HCT116 (cell line): ENCODE measurements around the gene KIN. TPM values are rescaled to one million over a fixed set of nuclear protein-coding genes. Genes with fewer than 3 reads are reported as not detected.
A peak's percentile ranks its signal among the peaks of the same experiment; 100 is the strongest.

Source experiments
- ATAC-seq: fragments of 200-7000 bp; cut with Tn5 transposase; 2 replicates; pipeline ENCODE4 v1.9.1; 2020; ENCODE audit warnings: mild to moderate bottlenecking, moderate library complexity
- BruUV-seq: library from RNA; stranded (reverse); fragments of 400-500 nt; replicated peaks from 2 replicates; lab custom pipeline; 2021; lab: Mats Ljungman, UMichigan
- CTCF ChIA-PET: fragments of 300-600 bp; sonication (Branson Sonifier 250); formaldehyde crosslinking; loops from one replicate; lab custom pipeline; 2021; ENCODE audit warnings: antibody characterized with exemption; lab: Charles Lee
- POLR2A ChIA-PET: fragments of 300-600, 350-600 bp; sonication (Branson Sonifier 250); formaldehyde crosslinking; loops from one replicate; lab custom pipeline; 2021; ENCODE audit warnings: antibody characterized with exemption; lab: Charles Lee
- RAD21 ChIA-PET, 2 experiments: fragments of 300-600 bp; sonication (Branson Sonifier 250); formaldehyde crosslinking; loops; one replicate each; lab custom pipeline; 2023; ENCODE audit warnings: low total read pairs in 2 of 2; ENCODE audit not compliant: uncharacterized antibody in 2 of 2, unreplicated experiment in 2 of 2, low non-redundant PET in 1 of 2; lab: Charles Lee
- DNase-seq: peaks from one replicate; pipeline ENCODE4 v3.0.0-alpha.2; 2010; ENCODE audit warnings: low read depth, low spot score
- H2AFZ ChIP-seq: fragments of 200-600 bp; shearing (Covaris generic), sonication (generic); 2 replicates; pipeline ENCODE4 v1.6.1; 2017; ENCODE audit warnings: low read depth, mixed run types, mixed read lengths, antibody characterized with exemption, low read length; ENCODE audit not compliant: poor library complexity, severe bottlenecking
- H3K27ac ChIP-seq: 2 replicates; pipeline ENCODE4 v1.5.1; 2012; ENCODE audit warnings: low read depth, low read length
- H3K27me3 ChIP-seq: fragments of 200-600 bp; sonication (generic); 2 replicates; pipeline ENCODE4 v1.6.1; 2016; ENCODE audit warnings: mixed run types, low read length, mixed read lengths; ENCODE audit not compliant: insufficient read depth
- H3K36me3 ChIP-seq, 2 experiments: fragments of 200-500 bp in 1 of 2; fragments of 200-600 bp in 1 of 2; sonication (Bioruptor generic) in 1 of 2; sonication (generic) in 1 of 2; 2 replicates each; pipeline versions ENCODE4 v1.5.1 to v1.6.1; 2014 to 2016; ENCODE audit warnings: low read length in 2 of 2, inconsistent platforms in 1 of 2, mixed read lengths in 1 of 2, mixed run types in 1 of 2; ENCODE audit not compliant: insufficient read depth in 2 of 2, control insufficient read depth in 1 of 2
- H3K4me1 ChIP-seq, 2 experiments: fragments of 200-600 bp in 1 of 2; sonication (generic) in 1 of 2; 2 replicates each; pipeline versions ENCODE4 v1.5.1 to v1.6.1; 2012 to 2017; ENCODE audit warnings: low read length in 2 of 2, inconsistent platforms in 1 of 2, mild to moderate bottlenecking in 1 of 2, mixed read lengths in 1 of 2, mixed run types in 1 of 2, moderate library complexity in 1 of 2; ENCODE audit not compliant: insufficient read depth in 2 of 2, control insufficient read depth in 1 of 2
- H3K4me2 ChIP-seq: fragments of 200-600 bp; sonication (generic); 2 replicates; pipeline ENCODE4 v1.6.1; 2017; ENCODE audit warnings: mixed run types, low read length, mixed read lengths
- H3K4me3 ChIP-seq, 2 experiments: fragments of 200-600 bp in 1 of 2; sonication (generic) in 1 of 2; replicated peaks in 1 of 2; 2 replicates each; pipeline ENCODE4 v1.5.1; 2011 to 2016; ENCODE audit warnings: low read length in 2 of 2, control low read depth in 1 of 2, low read depth in 1 of 2, mild to moderate bottlenecking in 1 of 2, mixed read lengths in 1 of 2, mixed run types in 1 of 2
- H3K79me2 ChIP-seq: fragments of 200-600 bp; sonication (generic); 2 replicates; pipeline ENCODE4 v1.6.1; 2017; ENCODE audit warnings: mild to moderate bottlenecking, mixed run types, low read length, moderate library complexity, mixed read lengths; ENCODE audit not compliant: insufficient read depth
- H3K9ac ChIP-seq: fragments of 200-600 bp; sonication (generic); 2 replicates; pipeline ENCODE4 v1.6.1; 2016; ENCODE audit warnings: low read length, mixed read lengths
- H3K9me2 ChIP-seq: fragments of 200-600 bp; sonication (generic), shearing (Covaris generic); 2 replicates; pipeline ENCODE4 v1.6.1; 2017; ENCODE audit warnings: mixed run types, mild to moderate bottlenecking, moderate library complexity; ENCODE audit not compliant: insufficient read depth
- H3K9me3 ChIP-seq, 2 experiments: fragments of 200-500 bp in 1 of 2; fragments of 200-600 bp in 1 of 2; sonication (Bioruptor generic) in 1 of 2; sonication (generic) in 1 of 2; 2 replicates each; pipeline ENCODE4 v1.6.1; 2014 to 2017; ENCODE audit warnings: low read length in 2 of 2, mixed read lengths in 2 of 2, inconsistent platforms in 1 of 2, low read depth in 1 of 2, mild to moderate bottlenecking in 1 of 2, mixed run types in 1 of 2, moderate library complexity in 1 of 2; ENCODE audit not compliant: control insufficient read depth in 1 of 2, insufficient read depth in 1 of 2
- H4K20me1 ChIP-seq: fragments of 200-600 bp; sonication (generic), shearing (Covaris generic); 2 replicates; pipeline ENCODE4 v1.6.1; 2017; ENCODE audit warnings: mixed run types, mild to moderate bottlenecking, moderate library complexity; ENCODE audit not compliant: insufficient read depth
- CEBPB ChIP-seq: IDR thresholded peaks from 2 replicates; pipeline ENCODE4 v1.6.1; 2012; ENCODE audit warnings: low read depth
- EGR1 ChIP-seq: IDR thresholded peaks from 2 replicates; pipeline ENCODE4 v1.6.1; 2012; ENCODE audit warnings: low read depth
- ELF1 ChIP-seq: IDR thresholded peaks from 2 replicates; pipeline ENCODE4 v1.6.1; 2012; ENCODE audit warnings: low read depth, borderline replicate concordance
- EZH2 ChIP-seq: fragments of 200-600 bp; sonication (generic); IDR thresholded peaks from 2 replicates; pipeline ENCODE4 v1.6.1; 2017; ENCODE audit warnings: antibody characterized with exemption, mixed run types
- EZH2phosphoT487 ChIP-seq: fragments of 200-600 bp; IDR thresholded peaks from 2 replicates; pipeline ENCODE4 v1.6.1; 2018; ENCODE audit warnings: antibody characterized with exemption, borderline replicate concordance
- JUND ChIP-seq: IDR thresholded peaks from 2 replicates; pipeline ENCODE4 v1.6.1; 2012
- POLR2AphosphoS5 ChIP-seq: IDR thresholded peaks from 2 replicates; pipeline ENCODE4 v1.6.1; 2011; ENCODE audit warnings: mild to moderate bottlenecking, low read depth, low read length, moderate library complexity
- SIN3A ChIP-seq: IDR thresholded peaks from 2 replicates; pipeline ENCODE4 v1.6.1; 2012; ENCODE audit warnings: low read depth
- SP1 ChIP-seq: IDR thresholded peaks from 2 replicates; pipeline ENCODE4 v1.6.1; 2012; ENCODE audit warnings: low read depth
- SRF ChIP-seq: IDR thresholded peaks from 2 replicates; pipeline ENCODE4 v1.6.1; 2012; ENCODE audit warnings: low read depth
- TCF7L2 ChIP-seq: IDR thresholded peaks from 2 replicates; pipeline ENCODE4 v1.7.0; 2011; ENCODE audit warnings: borderline replicate concordance, inconsistent platforms; ENCODE audit not compliant: insufficient read depth, insufficient read length; ENCODE audit errors: extremely low read depth
- YY1 ChIP-seq: IDR thresholded peaks from 2 replicates; pipeline ENCODE4 v1.6.1; 2011; ENCODE audit warnings: low read length, low read depth, moderate library complexity, mild to moderate bottlenecking; ENCODE audit not compliant: insufficient replicate concordance; ENCODE audit errors: extremely low read depth
- ZNF274 ChIP-seq: fragments of 200-500 bp; sonication (Bioruptor generic); IDR thresholded peaks from 2 replicates; pipeline ENCODE4 v1.6.1; 2014; ENCODE audit warnings: mild to moderate bottlenecking, low read depth, low read length, inconsistent platforms
- intact Hi-C: fragments of 100-400 bp; cut with micrococcal nuclease; formaldehyde crosslinking; loops from 2 replicates; pipeline ENCODE4 v1.10.0; 2022
- total RNA-seq: library from RNA; stranded (reverse); gene quantifications from one replicate; pipeline ENCODE4 v1.2.1, GENCODE V29; 2021; ENCODE audit not compliant: unreplicated experiment
- TF ChIP-seq, protein P1 (sequence below): IDR thresholded peaks from 2 replicates; pipeline ENCODE4 v1.6.1; 2011; ENCODE audit warnings: mild to moderate bottlenecking, low read length, moderate library complexity; ENCODE audit not compliant: insufficient replicate concordance; ENCODE audit errors: extremely low read depth
- TF ChIP-seq, protein P2 (sequence below), 3 experiments: fragments of 200-600 bp in 1 of 3; sonication (generic) in 1 of 3; IDR thresholded peaks in 2 of 3; conservative IDR thresholded peaks in 1 of 3; 2 replicates each; pipeline ENCODE4 v1.5.1; 2012 to 2017; ENCODE audit warnings: low read depth in 2 of 3, low read length in 2 of 3, antibody characterized with exemption in 1 of 3, borderline replicate concordance in 1 of 3, control low read depth in 1 of 3, mild to moderate bottlenecking in 1 of 3, mixed read lengths in 1 of 3, mixed run types in 1 of 3, moderate library complexity in 1 of 3; ENCODE audit not compliant: insufficient read depth in 1 of 3

The KIN gene
- total RNA-seq, 1 experiment from 2014 or later = 13.6 TPM

DNA sequence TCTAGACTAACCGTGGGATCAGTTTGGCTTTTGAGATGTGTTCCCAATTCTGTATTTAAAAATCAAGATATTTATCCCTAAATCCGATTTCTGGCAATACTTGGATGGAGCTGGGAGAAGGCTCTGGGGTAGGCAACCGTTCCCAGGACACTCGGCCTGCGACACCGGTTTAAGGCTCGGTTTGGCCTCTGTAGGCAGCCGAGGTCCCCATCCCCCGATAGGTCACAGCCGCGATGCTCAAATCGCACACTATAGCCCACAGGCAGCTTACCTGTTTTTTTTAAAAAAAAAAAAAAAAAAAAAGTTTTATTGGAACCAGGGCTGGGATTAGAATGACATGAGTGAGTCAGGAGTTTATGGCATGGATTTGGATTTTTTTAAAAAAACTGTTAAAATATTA is 29.8 kb upstream of the KIN start:
- peak overlapping the region; percentile 77 for H3K9ac ChIP-seq
- peak overlapping the region; percentile 92 to 96 for H3K4me3 ChIP-seq
- H3K9me2 ChIP-seq = no peaks in the 10 kb centered on the region
- no peaks in the 10 kb centered on the region for H3K36me3 ChIP-seq
- intact Hi-C loops = loop anchor here (5.0 kb wide), 1 partner anchor 1535 kb away; no protein-coding TSS in a partner anchor
- RAD21 ChIA-PET = no interaction called here
- TF ChIP-seq TCF7L2 (no peak), SP1 (no peak), SIN3A (no peak), YY1 (no peak), EZH2 (no peak), ZNF274 (no peak), POLR2AphosphoS5 (no peak), CEBPB (no peak), SRF (no peak), EZH2phosphoT487 (no peak), JUND (no peak), ELF1 (no peak), EGR1 (no peak)
- TF ChIP-seq, protein P1, sequence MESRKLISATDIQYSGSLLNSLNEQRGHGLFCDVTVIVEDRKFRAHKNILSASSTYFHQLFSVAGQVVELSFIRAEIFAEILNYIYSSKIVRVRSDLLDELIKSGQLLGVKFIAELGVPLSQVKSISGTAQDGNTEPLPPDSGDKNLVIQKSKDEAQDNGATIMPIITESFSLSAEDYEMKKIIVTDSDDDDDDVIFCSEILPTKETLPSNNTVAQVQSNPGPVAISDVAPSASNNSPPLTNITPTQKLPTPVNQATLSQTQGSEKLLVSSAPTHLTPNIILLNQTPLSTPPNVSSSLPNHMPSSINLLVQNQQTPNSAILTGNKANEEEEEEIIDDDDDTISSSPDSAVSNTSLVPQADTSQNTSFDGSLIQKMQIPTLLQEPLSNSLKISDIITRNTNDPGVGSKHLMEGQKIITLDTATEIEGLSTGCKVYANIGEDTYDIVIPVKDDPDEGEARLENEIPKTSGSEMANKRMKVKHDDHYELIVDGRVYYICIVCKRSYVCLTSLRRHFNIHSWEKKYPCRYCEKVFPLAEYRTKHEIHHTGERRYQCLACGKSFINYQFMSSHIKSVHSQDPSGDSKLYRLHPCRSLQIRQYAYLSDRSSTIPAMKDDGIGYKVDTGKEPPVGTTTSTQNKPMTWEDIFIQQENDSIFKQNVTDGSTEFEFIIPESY = no peak
- TF ChIP-seq, protein P2, sequence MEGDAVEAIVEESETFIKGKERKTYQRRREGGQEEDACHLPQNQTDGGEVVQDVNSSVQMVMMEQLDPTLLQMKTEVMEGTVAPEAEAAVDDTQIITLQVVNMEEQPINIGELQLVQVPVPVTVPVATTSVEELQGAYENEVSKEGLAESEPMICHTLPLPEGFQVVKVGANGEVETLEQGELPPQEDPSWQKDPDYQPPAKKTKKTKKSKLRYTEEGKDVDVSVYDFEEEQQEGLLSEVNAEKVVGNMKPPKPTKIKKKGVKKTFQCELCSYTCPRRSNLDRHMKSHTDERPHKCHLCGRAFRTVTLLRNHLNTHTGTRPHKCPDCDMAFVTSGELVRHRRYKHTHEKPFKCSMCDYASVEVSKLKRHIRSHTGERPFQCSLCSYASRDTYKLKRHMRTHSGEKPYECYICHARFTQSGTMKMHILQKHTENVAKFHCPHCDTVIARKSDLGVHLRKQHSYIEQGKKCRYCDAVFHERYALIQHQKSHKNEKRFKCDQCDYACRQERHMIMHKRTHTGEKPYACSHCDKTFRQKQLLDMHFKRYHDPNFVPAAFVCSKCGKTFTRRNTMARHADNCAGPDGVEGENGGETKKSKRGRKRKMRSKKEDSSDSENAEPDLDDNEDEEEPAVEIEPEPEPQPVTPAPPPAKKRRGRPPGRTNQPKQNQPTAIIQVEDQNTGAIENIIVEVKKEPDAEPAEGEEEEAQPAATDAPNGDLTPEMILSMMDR (IDR thresholded peaks at IDR 0.05 in 2 of 3, conservative IDR thresholded peaks at IDR 0.05 in 1 of 3; ENCODE audit: borderline replicate concordance in 1 of 3, insufficient read depth in 1 of 3, low read depth in 2 of 3, low read length in 2 of 3) = no peak
- POLR2A ChIA-PET = interaction anchor here (1.4 to 1.8 kb wide), 2 partner anchors 9 to 30 kb away, joined by 3 to 5 read pairs; partner anchors contain the start of genes ATP5F1C and KIN
- BruUV-seq = no TSS peak
- DNase-seq (no peak), ATAC-seq (no peak)
- H3K79me2 ChIP-seq = peaks cover 21% of the 10 kb centered on the region
- H4K20me1 ChIP-seq = no peaks in the 10 kb centered on the region
- peak overlapping the region; percentile 77 for H2AFZ ChIP-seq
- 0 out of 2 replicates have a peak overlapping the region, but pooled peaks have one; percentile 35 for H3K27ac ChIP-seq
- no peaks in the 10 kb centered on the region for H3K9me3 ChIP-seq
- CTCF ChIA-PET = no interaction called here
- H3K4me1 ChIP-seq = peaks cover 9 to 15% of the 10 kb centered on the region in 2 experiments; a peak in 3 of 4 replicates
- no peaks in the 10 kb centered on the region for H3K27me3 ChIP-seq
- H3K4me2 ChIP-seq = peak overlapping the region; percentile 93
